Endodermal cell (in vitro differentiated cells): ENCODE data around the gene BCORL1. TPM values are rescaled to one million over a fixed set of nuclear protein-coding genes. Genes with fewer than 3 reads are reported as not detected.

ENCODE experiments used
- DNase-seq: peaks from one replicate; pipeline ENCODE4 v3.0.0-alpha.2; 2017
- H3K27ac ChIP-seq: 2 replicates; pipeline ENCODE4 v1.5.1; 2013; ENCODE audit warnings: mild to moderate bottlenecking, low read depth, low read length, moderate library complexity
- H3K27me3 ChIP-seq: 2 replicates; pipeline ENCODE4 v1.6.1; 2013; ENCODE audit warnings: mild to moderate bottlenecking, low read length, moderate library complexity; ENCODE audit not compliant: insufficient read depth, control insufficient read depth, poor library complexity, severe bottlenecking
- H3K36me3 ChIP-seq: 2 replicates; pipeline ENCODE4 v1.7.0; 2013; ENCODE audit warnings: mild to moderate bottlenecking, low read length, moderate library complexity; ENCODE audit not compliant: control insufficient read depth, insufficient read depth
- H3K4me1 ChIP-seq: one replicate; pipeline ENCODE4 v1.7.0; 2013; ENCODE audit warnings: low read length; ENCODE audit not compliant: control insufficient read depth, insufficient read depth
- H3K4me3 ChIP-seq: 2 replicates; pipeline ENCODE4 v1.5.1; 2013; ENCODE audit warnings: mild to moderate bottlenecking, low read length, moderate library complexity
- H3K9ac ChIP-seq: 2 replicates; pipeline ENCODE4 v1.6.1; 2013; ENCODE audit warnings: mild to moderate bottlenecking, low read length, moderate library complexity; ENCODE audit not compliant: poor library complexity, severe bottlenecking; ENCODE audit errors: extremely low read depth
- H3K9me3 ChIP-seq: 2 replicates; pipeline ENCODE4 v1.6.1; 2013; ENCODE audit warnings: mild to moderate bottlenecking, low read length, moderate library complexity; ENCODE audit not compliant: control insufficient read depth
- H3K27ac Mint-ChIP-seq: 2 replicates; pipeline ENCODE4 v1.8.0; 2020; ENCODE audit warnings: mixed read lengths
- H3K27me3 Mint-ChIP-seq: 2 replicates; pipeline ENCODE4 v1.8.0; 2021; ENCODE audit warnings: mild to moderate bottlenecking, mixed read lengths; ENCODE audit not compliant: insufficient read depth
- H3K36me3 Mint-ChIP-seq: 2 replicates; pipeline ENCODE4 v1.8.0; 2020; ENCODE audit warnings: low read depth, mixed read lengths
- H3K4me1 Mint-ChIP-seq: 2 replicates; pipeline ENCODE4 v1.8.0; 2020; ENCODE audit warnings: mixed read lengths
- H3K4me3 Mint-ChIP-seq: 2 replicates; pipeline ENCODE4 v1.8.0; 2020; ENCODE audit warnings: mild to moderate bottlenecking, moderate library complexity, mixed read lengths
- H3K9me3 Mint-ChIP-seq: 2 replicates; pipeline ENCODE4 v1.8.0; 2020; ENCODE audit warnings: mild to moderate bottlenecking, mixed read lengths
- WGBS, 2 experiments: methylation state at CpG; one replicate each; pipeline versions ENCODE4 v1.1.5 to v1.1.7; 2013; ENCODE audit warnings: missing lambda C conversion rate in 2 of 2, mixed read lengths in 1 of 2; ENCODE audit not compliant: insufficient coverage in 1 of 2, insufficient read length in 1 of 2; 5-methylcytosine and 5-hydroxymethylcytosine counted together
- total RNA-seq, 2 donors: library from RNA; stranded (reverse); fragmentation: NEBNext Ultra II Directional in 1 of 2; extraction: Animal tissue kit (Norgen Biotek cat#: 25700) in 1 of 2; gene quantifications; 2 replicates in 1 of 2; 3 replicates in 1 of 2; pipeline ENCODE4 v1.2.1, GENCODE V29; 2021
- TF ChIP-seq, protein P1 (sequence below): fragments of 200-600 bp; sonication (generic); conservative IDR thresholded peaks from 2 replicates; pipeline ENCODE4 v1.5.0; 2021; ENCODE audit warnings: antibody characterized with exemption, mild to moderate bottlenecking

BCORL1 gene
- total RNA-seq, 2 donors from 2014 or later = 24.5 to 29.9 TPM

DNA sequence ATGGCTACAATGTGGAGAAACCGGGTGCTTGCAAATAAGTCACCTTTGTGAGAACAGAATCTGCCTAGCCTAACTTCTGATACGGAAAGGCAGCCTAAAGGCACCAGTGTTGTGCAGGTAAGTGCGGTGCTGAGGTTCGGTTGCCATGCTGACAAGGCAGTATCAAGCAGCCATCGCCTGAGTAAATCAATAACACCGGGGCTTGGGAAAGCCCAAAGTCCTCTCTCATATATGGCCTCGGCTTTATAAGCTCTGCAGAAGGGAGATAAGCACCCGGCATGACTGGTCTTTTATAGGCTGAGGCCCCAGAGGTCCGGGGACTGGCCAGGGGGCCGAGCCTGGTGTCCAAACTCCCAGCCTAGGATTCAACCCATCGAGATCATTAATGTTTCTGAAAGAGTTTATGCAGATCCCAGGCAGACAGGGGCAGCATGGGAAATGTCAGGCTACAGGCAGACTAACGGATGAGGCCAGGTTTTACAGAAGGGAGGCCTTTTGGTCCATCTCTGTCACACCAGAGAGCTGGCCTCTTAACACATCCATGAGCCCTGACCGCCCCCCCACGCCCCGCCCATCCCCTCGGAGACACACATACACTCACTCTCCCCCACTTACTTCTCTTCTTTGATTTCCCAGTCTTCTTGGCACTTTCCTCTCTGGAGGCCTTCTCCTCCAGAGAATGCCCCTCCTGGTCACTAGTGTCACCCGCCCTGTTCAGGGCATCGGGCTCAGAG lies 89.3 kb downstream of the BCORL1 start:
- no peaks in the 10 kb centered on the region for H3K9me3 ChIP-seq
- no peak overlapping the region for H3K27ac ChIP-seq
- DNase-seq = no peak
- Mint-ChIP-seq H3K9me3 (peaks cover 35% of the 10 kb centered on the region), H3K27me3 (no peaks in the 10 kb centered on the region), H3K4me3 (no peak overlapping the region), H3K27ac (no peak overlapping the region), H3K4me1 (no peaks in the 10 kb centered on the region), H3K36me3 (peaks cover 2% of the 10 kb centered on the region)
- H3K27me3 ChIP-seq = no peaks in the 10 kb centered on the region
- no peaks in the 10 kb centered on the region for H3K4me1 ChIP-seq
- no peak overlapping the region for H3K4me3 ChIP-seq
- no peak overlapping the region for H3K9ac ChIP-seq
- H3K36me3 ChIP-seq = no peaks in the 10 kb centered on the region
- 87 to 93% methylated on average over 9 to 18 of the region's 18 CpGs for WGBS, 2 experiments
- TF ChIP-seq, protein P1, sequence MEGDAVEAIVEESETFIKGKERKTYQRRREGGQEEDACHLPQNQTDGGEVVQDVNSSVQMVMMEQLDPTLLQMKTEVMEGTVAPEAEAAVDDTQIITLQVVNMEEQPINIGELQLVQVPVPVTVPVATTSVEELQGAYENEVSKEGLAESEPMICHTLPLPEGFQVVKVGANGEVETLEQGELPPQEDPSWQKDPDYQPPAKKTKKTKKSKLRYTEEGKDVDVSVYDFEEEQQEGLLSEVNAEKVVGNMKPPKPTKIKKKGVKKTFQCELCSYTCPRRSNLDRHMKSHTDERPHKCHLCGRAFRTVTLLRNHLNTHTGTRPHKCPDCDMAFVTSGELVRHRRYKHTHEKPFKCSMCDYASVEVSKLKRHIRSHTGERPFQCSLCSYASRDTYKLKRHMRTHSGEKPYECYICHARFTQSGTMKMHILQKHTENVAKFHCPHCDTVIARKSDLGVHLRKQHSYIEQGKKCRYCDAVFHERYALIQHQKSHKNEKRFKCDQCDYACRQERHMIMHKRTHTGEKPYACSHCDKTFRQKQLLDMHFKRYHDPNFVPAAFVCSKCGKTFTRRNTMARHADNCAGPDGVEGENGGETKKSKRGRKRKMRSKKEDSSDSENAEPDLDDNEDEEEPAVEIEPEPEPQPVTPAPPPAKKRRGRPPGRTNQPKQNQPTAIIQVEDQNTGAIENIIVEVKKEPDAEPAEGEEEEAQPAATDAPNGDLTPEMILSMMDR = no peak

DNA sequence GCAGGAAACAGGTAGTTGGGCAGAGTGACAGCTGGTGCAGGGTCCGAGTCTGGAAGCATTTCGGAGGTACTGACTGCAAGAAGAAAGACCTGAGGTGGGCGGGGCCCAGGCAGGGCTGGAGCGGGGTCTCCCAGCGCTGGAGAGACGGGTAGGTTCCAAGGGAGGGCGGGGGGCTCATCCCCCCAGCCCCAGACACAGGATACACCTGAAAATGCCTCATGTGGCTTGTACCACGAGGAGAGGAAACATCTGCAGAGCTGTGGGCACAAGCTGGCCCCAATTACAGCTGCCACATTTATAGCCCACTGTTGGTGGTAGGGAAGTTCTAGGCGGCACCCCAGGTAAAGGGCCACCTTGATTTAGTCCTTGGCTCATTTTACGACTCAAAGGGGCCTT lies 89.9 kb downstream of the BCORL1 start:
- Histone ChIP-seq H3K4me3 (no peak overlapping the region), H3K36me3 (no peaks in the 10 kb centered on the region), H3K9ac (no peak overlapping the region), H3K4me1 (no peaks in the 10 kb centered on the region), H3K27ac (no peak overlapping the region), H3K27me3 (no peaks in the 10 kb centered on the region), H3K9me3 (no peaks in the 10 kb centered on the region)
- H3K9me3 Mint-ChIP-seq = peaks cover 34% of the 10 kb centered on the region
- no peaks in the 10 kb centered on the region for H3K4me1 Mint-ChIP-seq
- 89 to 100% methylated on average over 1 to 10 of the region's 10 CpGs for WGBS, 2 experiments
- TF ChIP-seq, protein P1 = no peak
- peaks cover under 1% of the 10 kb centered on the region for H3K36me3 Mint-ChIP-seq
- no peak overlapping the region for H3K4me3 Mint-ChIP-seq
- no peaks in the 10 kb centered on the region for H3K27me3 Mint-ChIP-seq
- no peak for DNase-seq
- H3K27ac Mint-ChIP-seq = no peak overlapping the region

DNA sequence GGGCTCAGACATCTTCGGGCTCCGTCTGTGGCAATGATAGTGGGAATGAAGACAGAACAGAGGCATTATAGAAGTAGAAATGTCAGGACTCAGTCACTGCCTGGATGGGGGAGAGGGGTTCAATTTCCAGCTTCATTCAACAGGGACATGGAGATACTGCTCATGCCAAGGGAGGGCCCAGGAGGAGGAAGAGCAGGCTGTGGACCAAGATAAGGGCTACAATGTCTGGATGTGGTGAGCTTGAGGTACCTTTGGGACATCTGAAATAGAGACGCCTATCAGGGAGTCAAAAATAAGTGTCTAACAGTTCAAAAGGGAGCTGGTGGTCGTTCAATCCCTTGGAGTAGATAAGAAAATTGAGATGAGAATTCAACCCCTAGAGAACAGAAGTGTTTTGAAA lies 93.3 kb downstream of the BCORL1 start:
- no peaks in the 10 kb centered on the region for H3K27me3 ChIP-seq
- Mint-ChIP-seq H3K36me3 (no peaks in the 10 kb centered on the region), H3K9me3 (peaks cover 49% of the 10 kb centered on the region), H3K4me1 (no peaks in the 10 kb centered on the region), H3K27me3 (peaks cover 2% of the 10 kb centered on the region), H3K27ac (no peak overlapping the region), H3K4me3 (no peak overlapping the region)
- no peaks in the 10 kb centered on the region for H3K36me3 ChIP-seq
- no peak overlapping the region for H3K9ac ChIP-seq
- no peaks in the 10 kb centered on the region for H3K4me1 ChIP-seq
- TF ChIP-seq, protein P1 = no peak
- no peak overlapping the region for H3K27ac ChIP-seq
- H3K9me3 ChIP-seq = no peaks in the 10 kb centered on the region
- 88 to 100% methylated on average over 3 to 4 of the region's 4 CpGs for WGBS, 2 experiments
- no peak for DNase-seq
- no peak overlapping the region for H3K4me3 ChIP-seq
